GM23338 (cell line): ENCODE data around the gene AZGP1. TPM values are rescaled to one million over a fixed set of nuclear protein-coding genes. Genes with fewer than 3 reads are reported as not detected.

Experiments used
- ATAC-seq: fragments of 200-7000 bp; cut with Tn5 transposase; 3 replicates; pipeline ENCODE4 v1.9.1; 2020
- DNase-seq: peaks from one replicate; pipeline ENCODE4 v3.0.0-alpha.2; 2015; ENCODE audit warnings: low spot score
- H2AFZ ChIP-seq: fragments of 200-600 bp; sonication (generic); 2 replicates; pipeline ENCODE4 v1.8.0; 2016; ENCODE audit warnings: antibody characterized with exemption, mild to moderate bottlenecking, moderate library complexity
- H3F3A ChIP-seq: fragments of 200-600 bp; sonication (generic); replicated peaks from 2 replicates; pipeline ENCODE4 v1.8.0; 2017; ENCODE audit warnings: antibody characterized with exemption, mixed run types, low read depth
- H3K27ac ChIP-seq: fragments of 200-600 bp; sonication (generic); 2 replicates; pipeline ENCODE4 v1.6.1; 2016; ENCODE audit warnings: low read depth
- H3K27me3 ChIP-seq: fragments of 200-600 bp; sonication (generic); 2 replicates; pipeline ENCODE4 v1.8.0; 2016; ENCODE audit warnings: mild to moderate bottlenecking, mixed run types, moderate library complexity; ENCODE audit not compliant: insufficient read depth
- H3K36me3 ChIP-seq: fragments of 200-600 bp; sonication (generic); 2 replicates; pipeline ENCODE4 v1.8.0; 2016; ENCODE audit warnings: mild to moderate bottlenecking; ENCODE audit not compliant: insufficient read depth
- H3K4me1 ChIP-seq: fragments of 200-600 bp; sonication (generic); 2 replicates; pipeline ENCODE4 v1.8.0; 2016; ENCODE audit warnings: mild to moderate bottlenecking, moderate library complexity; ENCODE audit not compliant: insufficient read depth
- H3K4me2 ChIP-seq: fragments of 200-600 bp; sonication (generic); 2 replicates; pipeline ENCODE4 v1.7.1; 2017; ENCODE audit warnings: mixed run types
- H3K4me3 ChIP-seq: fragments of 200-600 bp; sonication (generic); 2 replicates; pipeline ENCODE4 v1.6.1; 2016; ENCODE audit warnings: mixed run types
- H3K79me2 ChIP-seq: fragments of 200-600 bp; sonication (generic); replicated peaks from 2 replicates; pipeline ENCODE4 v1.8.0; 2017; ENCODE audit warnings: mild to moderate bottlenecking; ENCODE audit not compliant: insufficient read depth
- H3K9me2 ChIP-seq: fragments of 200-600 bp; sonication (generic); 2 replicates; pipeline ENCODE4 v1.8.0; 2017; ENCODE audit not compliant: insufficient read depth
- H4K20me1 ChIP-seq: fragments of 200-600 bp; sonication (generic); replicated peaks from 2 replicates; pipeline ENCODE4 v1.8.0; 2017; ENCODE audit warnings: mild to moderate bottlenecking; ENCODE audit not compliant: insufficient read depth
- H3K27ac Mint-ChIP-seq: 2 replicates; pipeline ENCODE4 v1.8.0; 2020; ENCODE audit warnings: inconsistent platforms, mild to moderate bottlenecking, moderate library complexity, mixed read lengths
- H3K27me3 Mint-ChIP-seq: 3 replicates; pipeline ENCODE4 v1.8.0; 2022; ENCODE audit warnings: low read depth, mild to moderate bottlenecking, moderate library complexity, mixed read lengths, inconsistent platforms; ENCODE audit not compliant: insufficient read depth, poor library complexity
- H3K36me3 Mint-ChIP-seq: 3 replicates; pipeline ENCODE4 v1.8.0; 2021; ENCODE audit warnings: low read depth, mild to moderate bottlenecking, inconsistent platforms, moderate library complexity, mixed read lengths
- H3K4me1 Mint-ChIP-seq: 3 replicates; pipeline ENCODE4 v1.8.0; 2020; ENCODE audit warnings: mild to moderate bottlenecking, inconsistent platforms, mixed read lengths
- H3K4me3 Mint-ChIP-seq: 3 replicates; pipeline ENCODE4 v1.8.0; 2021; ENCODE audit warnings: moderate library complexity, mild to moderate bottlenecking, inconsistent platforms, mixed read lengths
- H3K9me3 Mint-ChIP-seq: 3 replicates; pipeline ENCODE4 v1.8.0; 2020; ENCODE audit warnings: moderate library complexity, mild to moderate bottlenecking, inconsistent platforms, mixed read lengths
- NANOG ChIP-seq: IDR thresholded peaks from 2 replicates; pipeline ENCODE4 v1.6.1; 2016; ENCODE audit warnings: antibody characterized with exemption, borderline replicate concordance
- POLR2AphosphoS5 ChIP-seq: IDR thresholded peaks from 2 replicates; pipeline ENCODE4 v1.6.1; 2016; ENCODE audit warnings: antibody characterized with exemption, low read depth
- polyA plus RNA-seq: library from polyadenylated mRNA; unstranded; fragments of >200 nt; fragmentation: Nextera tagmentation; extraction: Ambion mirVana; gene quantifications from 2 replicates; pipeline ENCODE4 v1.2.1, GENCODE V29; 2016
- small RNA-seq: library from RNA; depleted of rRNA; stranded (forward); fragments of <200 nt; gene quantifications from one replicate; pipeline ENCODE3, GENCODE V24; 2014; ENCODE audit warnings: low replicate concordance
- total RNA-seq: library from RNA; depleted of rRNA; stranded (reverse); fragments of >200 nt; shearing (Covaris generic); gene quantifications from 2 replicates; pipeline ENCODE4 v1.2.3, GENCODE V29; 2014; rRNA removed

The AZGP1 gene
- total and polyA plus RNA-seq, 2 experiments from 2014 or later = 0.17 to 1.3 TPM

DNA sequence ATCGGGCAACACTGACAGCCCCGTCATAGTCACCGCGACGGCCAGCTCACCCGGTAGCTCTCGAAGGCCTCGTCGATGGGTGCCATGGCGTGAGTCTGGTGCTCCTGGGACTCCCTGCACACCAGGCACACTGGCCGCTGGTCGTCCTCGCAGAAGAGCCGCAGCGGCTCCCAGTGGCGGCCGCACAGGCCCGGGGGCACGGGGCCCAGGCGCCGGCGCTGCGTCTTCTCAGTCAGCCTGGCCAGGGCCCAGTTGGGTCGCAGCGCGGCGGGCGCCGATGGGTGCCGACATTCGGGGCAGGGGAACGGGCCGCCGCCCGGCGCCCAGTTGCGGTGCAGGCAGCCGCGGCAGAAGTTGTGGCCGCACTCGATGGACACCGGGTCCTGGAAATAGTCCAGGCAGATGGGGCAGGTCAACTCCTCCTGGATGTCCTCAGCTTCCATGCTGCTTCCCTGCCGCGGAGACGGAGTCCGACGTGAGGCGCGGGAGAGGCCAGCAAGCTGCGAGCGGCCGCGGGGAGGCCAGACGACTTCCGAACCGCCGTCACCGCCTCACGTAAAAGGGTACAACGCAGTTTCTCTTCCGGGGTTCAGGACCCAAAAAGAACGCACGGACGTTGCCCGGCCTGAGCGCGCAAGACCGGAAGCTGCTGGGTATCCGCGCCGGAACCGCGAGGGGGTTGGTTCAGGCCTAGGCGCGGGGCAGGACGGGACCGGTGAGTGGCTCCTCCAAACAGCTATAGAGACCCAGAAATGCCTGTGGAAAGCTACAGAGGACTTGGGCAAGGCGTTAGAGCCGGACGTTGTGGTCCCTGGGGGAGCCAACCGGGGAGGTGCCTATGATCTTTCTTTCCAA, 56.6 kb downstream of the AZGP1 start, which contains the start of gene TRIM4:
TSS of gene TRIM4 (minus strand) at position 572 of the 855 bp plus-strand sequence. CDS start at position 443, 129 bp downstream.
- H3K36me3 ChIP-seq = no peaks in the 10 kb centered on the region
- H3K27ac ChIP-seq = peak within 1 kb of the TSS; percentile 74
- H3K4me2 ChIP-seq = peak within 1 kb of the TSS; percentile 81
- peak; percentile 98 for ATAC-seq
- H3K9me3 Mint-ChIP-seq = peaks cover 40% of the 10 kb centered on the region
- H3K36me3 Mint-ChIP-seq = peaks cover 53% of the 10 kb centered on the region
- TF ChIP-seq POLR2AphosphoS5 (peak; percentile 33; the same call in 1 of the 2 replicates), NANOG (no peak)
- peak within 1 kb of the TSS; percentile 76 for H3K4me3 Mint-ChIP-seq
- H3K27me3 Mint-ChIP-seq = peaks cover 10% of the 10 kb centered on the region
- no peaks in the 10 kb centered on the region for H3K27me3 ChIP-seq
- peak within 1 kb of the TSS; percentile 68 for H3K4me3 ChIP-seq
- H3K27ac Mint-ChIP-seq = peak within 1 kb of the TSS; percentile 23; the same call in 1 of the 2 replicates
- peak within 1 kb of the TSS; percentile 88 for H2AFZ ChIP-seq
- H3K4me1 Mint-ChIP-seq = no peaks in the 10 kb centered on the region
- H4K20me1 ChIP-seq = no peaks in the 10 kb centered on the region; the same call in 1 of the 2 replicates
- no peaks in the 10 kb centered on the region for H3F3A ChIP-seq
- H3K4me1 ChIP-seq = no peaks in the 10 kb centered on the region
- peak; percentile 77 for DNase-seq
- H3K79me2 ChIP-seq = peaks cover 25% of the 10 kb centered on the region
- H3K9me2 ChIP-seq = peaks cover 5% of the 10 kb centered on the region; the same call in 1 of the 2 replicates

Small RNAs within 50 kb of the gene (small RNA-seq; reads per million reads assigned to genes)
- gene RF00019 (not detected), gene RF00561 (not detected)

Other genes starting within 250 kb of the AZGP1 start
- not detected in 2 replicates for gene CYP3A7, start 240.8 kb downstream of the AZGP1 start, total RNA-seq
- 0.12 and 0.19 TPM in 2 replicates for gene CYP3A7, start 240.8 kb downstream of the AZGP1 start, polyA plus RNA-seq
- gene CYP3A4, start 191.8 kb downstream of the AZGP1 start, total RNA-seq = not detected in 2 replicates
- not detected in 2 replicates for gene CYP3A4, start 191.8 kb downstream of the AZGP1 start, polyA plus RNA-seq
- not detected in 2 replicates for gene CYP3A43, start 148.0 kb downstream of the AZGP1 start, total RNA-seq
- gene CYP3A43, start 148.0 kb downstream of the AZGP1 start, polyA plus RNA-seq = 0.17 TPM in 1 of 2 replicates, not detected in the other
- gene OR2AE1, start 99.0 kb downstream of the AZGP1 start, total RNA-seq = not detected in 2 replicates
- not detected in 2 replicates for gene OR2AE1, start 99.0 kb downstream of the AZGP1 start, polyA plus RNA-seq
- 9.1 and 13.7 TPM in 2 replicates for gene TRIM4, start 56.5 kb downstream of the AZGP1 start, total RNA-seq
- gene TRIM4, start 56.5 kb downstream of the AZGP1 start, polyA plus RNA-seq = 5.0 and 5.5 TPM in 2 replicates
- 0.23 and 0.56 TPM in 2 replicates for gene GJC3, start 46.4 kb downstream of the AZGP1 start, total RNA-seq
- gene GJC3, start 46.4 kb downstream of the AZGP1 start, polyA plus RNA-seq = 3.1 and 3.8 TPM in 2 replicates
- gene ZKSCAN1, start 39.6 kb upstream of the AZGP1 start, total RNA-seq = 14.5 and 19.4 TPM in 2 replicates
- gene ZKSCAN1, start 39.6 kb upstream of the AZGP1 start, polyA plus RNA-seq = 9.8 and 11.8 TPM in 2 replicates
- 21.8 and 24.8 TPM in 2 replicates for gene ZSCAN21, start 73.7 kb upstream of the AZGP1 start, total RNA-seq
- gene ZSCAN21, start 73.7 kb upstream of the AZGP1 start, polyA plus RNA-seq = 15.4 and 15.7 TPM in 2 replicates
- gene ZNF3, start 105.7 kb upstream of the AZGP1 start, total RNA-seq = 40.8 and 48.9 TPM in 2 replicates
- 22.6 and 23.4 TPM in 2 replicates for gene ZNF3, start 105.7 kb upstream of the AZGP1 start, polyA plus RNA-seq
- 89.8 and 104 TPM in 2 replicates for gene COPS6, start 112.9 kb upstream of the AZGP1 start, total RNA-seq
- 191 and 198 TPM in 2 replicates for gene COPS6, start 112.9 kb upstream of the AZGP1 start, polyA plus RNA-seq
- 285 TPM in 2 replicates for gene MCM7, start 125.4 kb upstream of the AZGP1 start, total RNA-seq
- gene MCM7, start 125.4 kb upstream of the AZGP1 start, polyA plus RNA-seq = 140 and 144 TPM in 2 replicates
- 12.2 and 13.3 TPM in 2 replicates for gene AP4M1, start 125.6 kb upstream of the AZGP1 start, total RNA-seq
- gene AP4M1, start 125.6 kb upstream of the AZGP1 start, polyA plus RNA-seq = 9.5 and 14.4 TPM in 2 replicates
- gene TAF6, start 143.3 kb upstream of the AZGP1 start, total RNA-seq = 125 and 141 TPM in 2 replicates
- gene TAF6, start 143.3 kb upstream of the AZGP1 start, polyA plus RNA-seq = 54.9 and 56.3 TPM in 2 replicates
- 11.3 and 12.0 TPM in 2 replicates for gene CNPY4, start 143.6 kb upstream of the AZGP1 start, total RNA-seq
- 10.7 and 11.1 TPM in 2 replicates for gene CNPY4, start 143.6 kb upstream of the AZGP1 start, polyA plus RNA-seq
- gene MBLAC1, start 150.9 kb upstream of the AZGP1 start, total RNA-seq = 5.0 and 5.7 TPM in 2 replicates
- gene MBLAC1, start 150.9 kb upstream of the AZGP1 start, polyA plus RNA-seq = 2.4 and 2.7 TPM in 2 replicates
- gene LAMTOR4, start 172.9 kb upstream of the AZGP1 start, total RNA-seq = 138 and 145 TPM in 2 replicates
- 329 and 333 TPM in 2 replicates for gene LAMTOR4, start 172.9 kb upstream of the AZGP1 start, polyA plus RNA-seq
- 12.3 and 15.7 TPM in 2 replicates for gene TRAPPC14, start 182.7 kb upstream of the AZGP1 start, total RNA-seq
- gene TRAPPC14, start 182.7 kb upstream of the AZGP1 start, polyA plus RNA-seq = 9.3 and 9.8 TPM in 2 replicates
- 3.4 and 6.3 TPM in 2 replicates for gene GAL3ST4, start 192.6 kb upstream of the AZGP1 start, total RNA-seq
- gene GAL3ST4, start 192.6 kb upstream of the AZGP1 start, polyA plus RNA-seq = 2.1 and 3.1 TPM in 2 replicates
- gene GPC2, start 201.3 kb upstream of the AZGP1 start, total RNA-seq = 48.8 and 53.6 TPM in 2 replicates
- gene GPC2, start 201.3 kb upstream of the AZGP1 start, polyA plus RNA-seq = 9.8 and 10.7 TPM in 2 replicates
- 3.4 and 4.6 TPM in 2 replicates for gene STAG3, start 201.9 kb upstream of the AZGP1 start, total RNA-seq
- 4.1 and 4.7 TPM in 2 replicates for gene STAG3, start 201.9 kb upstream of the AZGP1 start, polyA plus RNA-seq
- not detected in 2 replicates for gene PVRIG, start 243.9 kb upstream of the AZGP1 start, total RNA-seq
- 1.1 TPM in 1 of 2 replicates, not detected in the other for gene PVRIG, start 243.9 kb upstream of the AZGP1 start, polyA plus RNA-seq